Measurements from ENCODE around the gene DNAJC7. TPM values are rescaled to one million over a fixed set of nuclear protein-coding genes. Genes with fewer than 3 reads are reported as not detected.

Gene DNAJC7
- total RNA-seq, 2 donors from 2014 or later: 57.8 to 60.4 TPM

DNA sequence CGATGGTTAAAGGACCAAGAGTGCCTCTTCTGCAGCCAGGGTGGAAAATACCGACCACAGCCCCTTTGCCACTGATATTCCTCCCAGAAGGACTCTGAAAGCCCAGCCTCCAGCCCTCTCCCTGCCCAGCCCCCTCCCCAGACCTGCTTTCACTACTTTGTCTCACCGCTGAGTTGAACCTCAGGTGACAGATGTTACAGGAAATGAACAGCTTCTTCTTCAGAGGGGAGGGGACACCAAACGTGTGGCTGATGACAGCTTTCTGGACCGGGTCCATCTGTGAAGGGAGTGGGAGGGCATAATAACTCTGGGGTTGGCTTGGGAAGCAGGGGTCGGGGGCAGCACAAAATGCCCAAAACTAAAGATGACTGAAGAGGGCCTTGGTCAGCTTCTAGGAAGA lies 16.8 kb upstream of the DNAJC7 start:
- no peaks in the 10 kb centered on the region for H3K4me1 ChIP-seq (replicated peaks)
- no peaks in the 10 kb centered on the region for H3K36me3 ChIP-seq
- H3K9me3 ChIP-seq: no peaks in the 10 kb centered on the region
- WGBS: 50% methylated on average over 6 of the region's 6 CpGs
- no peak overlapping the region for H3K27ac ChIP-seq
- intact Hi-C loops (cut with DNase I): no loop called here
- no peak overlapping the region for H3K4me3 ChIP-seq
- DNase-seq (ENCODE audit: low spot score): no peak
- H3K27me3 ChIP-seq (replicated peaks; ENCODE audit: insufficient read depth): no peaks in the 10 kb centered on the region
- no peak for TF ChIP-seq POLR2A (IDR thresholded peaks at IDR 0.05)
- TF ChIP-seq, protein P1, sequence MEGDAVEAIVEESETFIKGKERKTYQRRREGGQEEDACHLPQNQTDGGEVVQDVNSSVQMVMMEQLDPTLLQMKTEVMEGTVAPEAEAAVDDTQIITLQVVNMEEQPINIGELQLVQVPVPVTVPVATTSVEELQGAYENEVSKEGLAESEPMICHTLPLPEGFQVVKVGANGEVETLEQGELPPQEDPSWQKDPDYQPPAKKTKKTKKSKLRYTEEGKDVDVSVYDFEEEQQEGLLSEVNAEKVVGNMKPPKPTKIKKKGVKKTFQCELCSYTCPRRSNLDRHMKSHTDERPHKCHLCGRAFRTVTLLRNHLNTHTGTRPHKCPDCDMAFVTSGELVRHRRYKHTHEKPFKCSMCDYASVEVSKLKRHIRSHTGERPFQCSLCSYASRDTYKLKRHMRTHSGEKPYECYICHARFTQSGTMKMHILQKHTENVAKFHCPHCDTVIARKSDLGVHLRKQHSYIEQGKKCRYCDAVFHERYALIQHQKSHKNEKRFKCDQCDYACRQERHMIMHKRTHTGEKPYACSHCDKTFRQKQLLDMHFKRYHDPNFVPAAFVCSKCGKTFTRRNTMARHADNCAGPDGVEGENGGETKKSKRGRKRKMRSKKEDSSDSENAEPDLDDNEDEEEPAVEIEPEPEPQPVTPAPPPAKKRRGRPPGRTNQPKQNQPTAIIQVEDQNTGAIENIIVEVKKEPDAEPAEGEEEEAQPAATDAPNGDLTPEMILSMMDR (IDR thresholded peaks at IDR 0.05): no peak
- no peak for TF ChIP-seq POLR2AphosphoS5 (IDR thresholded peaks at IDR 0.05)

DNA sequence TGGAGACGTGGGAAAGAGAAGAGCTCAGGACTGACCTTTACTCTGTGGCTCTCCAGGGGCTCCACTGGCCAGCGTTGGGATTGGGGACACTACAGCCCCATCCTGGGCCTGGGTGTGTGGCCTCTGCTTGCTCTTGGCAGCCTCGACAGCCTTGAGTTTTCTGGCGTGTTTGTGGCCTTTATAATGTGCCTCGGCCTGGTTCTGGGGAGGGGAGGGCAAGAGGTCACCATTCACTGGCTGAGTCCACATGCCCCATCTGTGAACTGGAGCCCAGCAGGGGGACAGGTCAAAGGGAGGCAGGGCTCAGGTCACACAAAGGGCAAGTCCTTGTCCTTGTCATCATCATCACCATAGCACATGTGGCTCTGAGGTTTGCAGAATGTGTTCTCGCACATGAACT lies 14.3 kb upstream of the DNAJC7 start:
- WGBS: 61% methylated on average over 6 of the region's 6 CpGs
- intact Hi-C loops (cut with DNase I): no loop called here
- Histone ChIP-seq H3K4me1 (replicated peaks) (no peaks in the 10 kb centered on the region), H3K36me3 (no peaks in the 10 kb centered on the region), H3K4me3 (no peak overlapping the region), H3K9me3 (no peaks in the 10 kb centered on the region), H3K27me3 (replicated peaks; ENCODE audit: insufficient read depth) (no peaks in the 10 kb centered on the region), H3K27ac (no peak overlapping the region)
- TF ChIP-seq POLR2AphosphoS5 (IDR thresholded peaks at IDR 0.05) (no peak), POLR2A (IDR thresholded peaks at IDR 0.05) (no peak)
- TF ChIP-seq, protein P1 (IDR thresholded peaks at IDR 0.05): no peak
- no peak for DNase-seq (ENCODE audit: low spot score)

DNA sequence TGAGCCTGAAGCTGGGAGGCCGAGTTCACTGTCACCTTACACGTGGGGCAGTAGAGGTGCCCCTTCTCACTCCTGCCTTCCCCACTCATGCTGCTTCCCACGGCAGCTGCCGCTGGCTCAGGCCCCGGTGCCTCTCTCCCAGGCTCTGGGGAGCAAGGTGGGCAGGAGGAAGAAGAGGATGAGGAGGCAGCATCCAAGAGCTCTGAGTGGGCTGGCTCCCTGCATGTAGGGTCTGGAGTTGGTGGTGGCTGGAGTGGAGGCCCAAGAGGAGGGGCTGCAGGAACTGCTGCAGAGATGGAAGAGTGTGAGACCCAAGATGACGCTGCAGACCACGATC lies 11.5 kb upstream of the DNAJC7 start:
- Histone ChIP-seq H3K27me3 (replicated peaks; ENCODE audit: insufficient read depth) (no peaks in the 10 kb centered on the region), H3K36me3 (peaks cover 0 to 3% of the 10 kb centered on the region in 2 donors), H3K4me1 (replicated peaks) (no peaks in the 10 kb centered on the region), H3K4me3 (no peak overlapping the region), H3K27ac (no peak overlapping the region), H3K9me3 (no peaks in the 10 kb centered on the region)
- no peak for DNase-seq (ENCODE audit: low spot score)
- TF ChIP-seq, protein P1 (IDR thresholded peaks at IDR 0.05): no peak
- TF ChIP-seq POLR2AphosphoS5 (IDR thresholded peaks at IDR 0.05): no peak
- no peak for TF ChIP-seq POLR2A (IDR thresholded peaks at IDR 0.05)
- WGBS: 79% methylated on average over 7 of the region's 7 CpGs
- intact Hi-C loops (cut with DNase I): no loop called here

DNA sequence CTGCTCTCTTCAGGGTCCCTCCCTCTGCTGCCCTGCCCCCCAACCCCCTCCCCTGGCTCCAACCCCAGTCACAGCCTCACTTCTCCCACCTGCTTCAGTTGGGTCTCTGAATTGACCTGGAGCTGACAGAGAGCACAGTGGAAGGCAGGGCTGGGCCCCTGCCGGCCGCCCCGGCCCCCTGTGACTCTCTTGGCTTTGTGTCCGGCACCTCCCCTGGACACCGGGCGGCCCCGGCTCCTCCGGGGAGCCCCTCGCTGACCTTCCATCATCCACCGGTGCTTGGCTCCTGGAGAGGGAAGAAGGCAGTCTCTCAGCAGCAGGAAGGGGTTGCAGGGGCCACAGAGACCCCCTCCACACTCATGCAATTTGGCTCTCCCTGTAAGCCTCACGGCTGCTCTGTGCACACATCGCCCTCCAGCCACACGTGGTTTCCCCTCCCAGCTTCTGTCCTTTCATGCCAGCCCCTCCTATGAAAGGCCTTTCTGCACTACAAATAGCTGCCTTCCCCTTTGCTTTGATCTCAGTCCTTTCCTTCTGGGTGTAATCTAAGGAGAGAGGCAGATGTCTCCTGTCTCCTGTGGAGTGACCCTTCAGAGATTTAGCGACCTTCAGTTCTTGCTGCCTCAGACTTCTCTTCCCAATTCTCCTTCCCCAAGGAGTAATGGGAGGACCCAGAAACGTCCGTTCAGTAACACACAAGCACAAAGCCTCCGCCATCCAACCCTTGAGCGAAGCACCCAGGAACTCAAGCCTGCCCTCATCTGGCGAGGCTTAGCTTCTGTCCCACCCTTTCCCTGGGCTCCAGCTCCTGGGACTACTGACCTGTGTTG lies 10.9 kb upstream of the DNAJC7 start:
- TF ChIP-seq POLR2A (IDR thresholded peaks at IDR 0.05) (no peak), POLR2AphosphoS5 (IDR thresholded peaks at IDR 0.05) (no peak)
- TF ChIP-seq, protein P1 (IDR thresholded peaks at IDR 0.05): no peak
- DNase-seq (ENCODE audit: low spot score): no peak
- H3K4me1 ChIP-seq (replicated peaks): no peaks in the 10 kb centered on the region
- no peak overlapping the region for H3K27ac ChIP-seq
- H3K4me3 ChIP-seq: no peak overlapping the region
- WGBS: 58% methylated on average over 19 of the region's 19 CpGs
- intact Hi-C loops (cut with DNase I): no loop called here
- H3K27me3 ChIP-seq (replicated peaks; ENCODE audit: insufficient read depth): no peaks in the 10 kb centered on the region
- peaks cover 6 to 7% of the 10 kb centered on the region in 2 donors for H3K36me3 ChIP-seq
- H3K9me3 ChIP-seq: no peaks in the 10 kb centered on the region

DNA sequence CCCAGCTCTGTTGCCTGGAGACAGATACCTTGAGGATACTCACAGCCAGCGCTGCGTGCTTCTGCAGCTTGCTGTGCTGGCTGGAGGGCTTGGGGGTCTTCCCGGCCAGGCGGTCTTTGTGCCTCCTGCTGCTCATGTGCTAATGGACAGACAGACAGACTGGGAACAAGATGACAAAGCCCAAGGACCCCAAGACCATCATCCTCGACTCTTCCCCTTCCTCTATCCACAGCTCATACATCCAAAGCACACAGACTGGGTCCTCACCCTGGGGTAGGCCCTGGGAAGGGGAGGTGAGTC lies 10.3 kb upstream of the DNAJC7 start:
- Histone ChIP-seq H3K9me3 (no peaks in the 10 kb centered on the region), H3K4me1 (replicated peaks) (no peaks in the 10 kb centered on the region), H3K27ac (no peak overlapping the region), H3K36me3 (peaks cover 6 to 7% of the 10 kb centered on the region in 2 donors), H3K4me3 (no peak overlapping the region), H3K27me3 (replicated peaks; ENCODE audit: insufficient read depth) (no peaks in the 10 kb centered on the region)
- DNase-seq (ENCODE audit: low spot score): no peak
- TF ChIP-seq POLR2AphosphoS5 (IDR thresholded peaks at IDR 0.05): no peak
- no peak for TF ChIP-seq POLR2A (IDR thresholded peaks at IDR 0.05)
- TF ChIP-seq, protein P1 (IDR thresholded peaks at IDR 0.05): no peak
- intact Hi-C loops (cut with DNase I): no loop called here
- 69% methylated on average over 4 of the region's 5 CpGs for WGBS
